ENCODE results near the gene CCDC106.

The CCDC106 gene

DNA sequence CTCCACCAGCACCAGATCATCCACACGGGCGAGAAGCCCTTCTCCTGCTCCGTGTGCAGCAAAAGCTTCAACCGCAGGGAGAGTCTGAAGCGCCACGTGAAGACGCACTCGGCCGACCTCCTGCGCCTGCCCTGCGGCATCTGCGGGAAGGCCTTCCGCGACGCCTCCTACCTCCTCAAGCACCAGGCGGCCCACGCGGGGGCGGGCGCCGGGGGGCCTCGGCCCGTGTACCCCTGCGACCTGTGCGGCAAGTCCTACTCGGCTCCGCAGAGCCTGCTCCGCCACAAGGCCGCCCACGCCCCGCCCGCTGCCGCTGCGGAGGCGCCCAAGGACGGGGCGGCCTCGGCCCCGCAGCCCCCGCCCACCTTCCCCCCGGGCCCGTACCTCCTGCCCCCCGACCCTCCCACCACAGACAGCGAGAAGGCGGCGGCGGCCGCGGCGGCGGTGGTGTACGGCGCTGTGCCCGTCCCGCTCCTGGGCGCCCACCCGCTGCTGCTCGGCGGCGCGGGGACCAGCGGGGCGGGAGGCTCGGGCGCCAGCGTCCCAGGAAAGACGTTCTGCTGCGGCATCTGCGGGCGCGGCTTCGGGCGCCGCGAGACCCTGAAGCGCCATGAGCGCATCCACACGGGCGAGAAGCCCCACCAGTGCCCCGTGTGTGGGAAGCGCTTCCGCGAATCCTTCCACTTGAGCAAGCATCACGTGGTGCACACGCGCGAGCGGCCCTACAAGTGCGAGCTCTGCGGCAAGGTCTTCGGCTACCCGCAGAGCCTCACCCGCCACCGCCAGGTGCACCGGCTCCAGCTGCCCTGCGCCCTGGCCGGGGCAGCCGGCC lies 33.1 kb upstream of the CCDC106 start:
- no peak for DNase-seq

DNA sequence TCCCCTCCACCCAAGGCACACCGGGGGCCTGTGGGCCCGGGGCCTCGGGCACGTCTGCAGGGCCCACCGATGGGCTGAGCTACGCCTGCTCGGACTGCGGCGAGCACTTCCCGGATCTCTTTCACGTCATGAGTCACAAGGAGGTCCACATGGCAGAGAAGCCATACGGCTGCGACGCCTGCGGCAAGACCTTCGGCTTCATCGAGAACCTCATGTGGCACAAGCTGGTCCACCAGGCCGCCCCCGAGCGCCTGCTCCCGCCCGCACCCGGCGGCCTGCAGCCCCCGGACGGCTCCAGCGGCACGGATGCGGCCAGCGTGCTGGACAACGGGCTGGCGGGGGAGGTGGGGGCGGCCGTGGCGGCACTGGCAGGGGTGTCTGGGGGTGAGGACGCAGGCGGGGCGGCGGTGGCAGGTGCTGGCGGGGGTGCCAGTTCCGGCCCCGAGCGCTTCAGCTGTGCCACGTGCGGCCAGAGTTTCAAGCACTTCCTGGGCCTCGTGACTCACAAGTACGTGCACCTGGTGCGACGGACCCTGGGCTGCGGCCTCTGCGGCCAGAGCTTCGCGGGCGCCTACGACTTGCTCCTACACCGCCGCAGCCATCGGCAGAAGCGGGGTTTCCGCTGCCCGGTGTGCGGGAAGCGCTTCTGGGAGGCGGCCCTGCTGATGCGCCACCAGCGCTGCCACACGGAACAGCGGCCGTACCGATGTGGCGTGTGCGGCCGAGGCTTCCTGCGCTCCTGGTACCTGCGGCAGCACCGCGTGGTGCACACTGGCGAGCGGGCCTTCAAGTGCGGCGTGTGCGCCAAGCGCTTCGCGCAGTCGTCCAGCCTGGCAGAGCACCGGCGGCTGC lies 32.2 kb upstream of the CCDC106 start:
- DNase-seq, result no peak

DNA sequence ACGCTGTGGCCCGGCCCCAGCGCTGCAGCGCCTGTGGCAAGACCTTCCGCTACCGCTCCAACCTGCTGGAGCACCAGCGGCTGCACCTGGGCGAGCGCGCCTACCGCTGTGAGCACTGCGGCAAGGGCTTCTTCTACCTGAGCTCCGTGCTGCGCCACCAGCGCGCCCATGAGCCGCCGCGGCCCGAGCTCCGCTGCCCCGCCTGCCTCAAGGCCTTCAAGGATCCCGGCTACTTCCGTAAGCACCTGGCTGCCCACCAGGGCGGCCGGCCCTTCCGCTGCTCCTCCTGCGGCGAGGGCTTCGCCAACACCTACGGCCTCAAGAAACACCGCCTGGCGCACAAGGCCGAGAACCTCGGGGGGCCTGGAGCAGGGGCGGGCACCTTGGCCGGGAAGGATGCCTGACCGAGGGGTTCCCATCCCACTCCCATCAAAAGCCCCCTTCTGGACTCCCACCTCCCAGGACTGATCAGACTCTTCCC lies 31.6 kb upstream of the CCDC106 start:
- DNase-seq, result no peak

DNA sequence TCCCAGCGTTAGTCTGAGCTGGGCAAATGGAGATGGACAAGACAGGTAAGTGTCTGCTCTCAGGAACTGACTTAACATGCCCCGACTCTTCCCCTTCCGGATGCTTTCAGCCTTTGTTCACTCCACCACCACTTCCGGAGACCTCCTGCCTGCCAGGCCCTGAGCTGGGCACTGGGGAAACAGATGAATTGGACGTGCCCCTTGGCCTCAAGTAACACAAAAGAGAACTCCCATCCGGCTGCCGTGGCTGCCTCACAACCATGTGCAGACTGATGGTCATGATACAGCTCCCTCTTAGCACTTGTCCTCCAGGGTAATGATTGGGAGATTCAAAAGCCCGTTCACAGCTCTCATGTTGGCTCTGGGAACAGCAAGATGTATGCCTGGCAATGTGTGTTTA lies 30.6 kb upstream of the CCDC106 start:
- no peak for DNase-seq

DNA sequence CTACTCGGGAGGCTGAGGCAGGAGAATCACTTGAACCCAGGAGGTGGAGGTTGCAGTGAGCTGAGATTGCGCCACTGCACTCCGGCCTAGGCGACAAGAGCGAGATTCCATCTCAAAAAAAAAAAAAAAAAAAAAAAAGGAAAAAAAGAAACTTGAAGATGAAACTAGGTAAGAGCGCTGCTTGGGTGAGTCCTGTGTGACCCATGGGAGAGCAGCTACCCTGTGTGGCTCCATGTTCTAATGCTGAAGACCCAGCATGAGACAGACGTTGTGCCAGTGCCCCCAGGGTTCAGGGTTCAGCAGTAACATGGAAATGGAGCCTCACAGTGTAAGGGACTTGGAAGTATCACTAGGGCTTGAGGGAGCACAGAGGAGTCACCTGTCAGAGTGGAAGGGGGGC lies 29.6 kb upstream of the CCDC106 start:
- no peak for DNase-seq

DNA sequence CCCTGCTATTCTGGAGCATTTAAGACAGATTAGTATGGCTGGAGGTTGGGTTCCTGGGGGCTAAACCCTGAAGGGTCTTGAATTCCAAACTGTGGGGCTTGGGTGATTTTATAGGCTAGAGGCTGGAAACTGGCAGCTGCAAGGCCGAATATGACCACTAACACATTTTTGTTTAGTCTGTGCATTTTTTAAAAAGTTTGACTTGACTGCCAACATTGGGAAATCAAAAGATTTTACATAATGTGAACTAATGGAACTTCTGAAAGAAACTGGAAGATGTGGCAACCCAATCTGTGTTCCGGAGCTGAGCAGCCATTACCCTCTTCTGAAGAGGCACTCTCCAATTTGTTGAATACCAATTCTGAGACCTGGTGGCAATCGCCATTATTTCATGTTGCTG lies 28.7 kb upstream of the CCDC106 start:
- no peak for DNase-seq

DNA sequence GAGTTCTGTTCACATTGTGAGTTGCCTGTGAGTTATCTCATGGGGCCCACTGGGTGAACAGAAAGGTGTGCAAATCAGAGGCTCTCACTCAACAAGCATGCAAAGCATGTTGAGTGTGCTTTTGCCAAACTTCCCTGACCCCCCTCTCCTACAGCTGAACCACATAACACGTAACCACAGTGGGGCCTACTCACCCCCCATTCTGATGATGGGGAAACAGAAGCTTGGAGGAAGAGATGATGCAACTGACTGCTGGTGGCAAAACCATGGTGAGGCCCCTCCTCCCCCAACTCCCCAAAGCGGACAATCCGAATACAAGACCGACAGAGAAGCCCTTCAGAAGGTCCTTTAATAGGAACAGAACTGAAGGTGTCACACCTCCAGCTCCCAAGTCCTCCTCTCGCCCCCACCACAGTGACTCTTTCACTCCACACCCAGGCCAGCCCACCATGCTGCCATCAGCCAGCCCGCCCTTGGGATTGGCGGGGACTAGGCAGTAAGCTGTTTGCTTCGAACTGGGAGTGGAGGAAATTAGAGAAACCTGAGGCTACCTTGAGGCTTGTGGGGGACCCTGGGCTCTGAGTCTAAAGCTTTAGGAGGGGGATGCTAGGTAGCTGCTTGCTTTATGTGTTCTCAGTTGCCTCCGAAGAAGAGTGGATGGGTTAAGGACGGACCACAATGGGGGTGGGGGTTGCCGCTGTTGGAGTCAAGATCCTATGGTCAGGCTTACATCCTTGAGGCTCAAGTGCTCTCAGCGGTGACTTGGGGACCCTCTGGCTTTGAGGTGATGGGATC lies 27.4 kb upstream of the CCDC106 start:
- no peak for DNase-seq

DNA sequence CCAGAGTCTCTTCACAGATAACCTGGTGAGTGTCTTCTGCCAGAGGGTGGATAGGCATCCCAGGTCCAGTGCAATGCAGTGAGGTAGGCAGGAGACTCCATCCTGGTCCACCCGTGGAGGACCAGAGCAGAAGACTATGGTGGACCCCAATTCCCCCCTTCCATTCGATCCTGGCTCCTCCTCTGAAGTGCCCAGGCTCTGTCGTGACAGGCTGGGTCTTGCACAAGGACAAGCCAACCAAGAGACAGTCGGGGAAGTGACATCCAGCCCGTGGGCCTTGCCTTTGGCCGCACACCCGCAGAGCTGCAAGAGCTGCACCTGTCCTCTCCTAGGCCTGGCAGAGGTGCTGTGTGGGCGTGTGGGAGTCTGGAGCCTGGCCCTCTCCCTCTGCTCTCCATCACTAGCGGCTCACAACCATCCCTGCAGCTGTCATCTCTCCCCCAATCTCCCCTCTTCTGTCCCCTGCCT lies 26.8 kb upstream of the CCDC106 start:
- DNase-seq, result no peak

DNA sequence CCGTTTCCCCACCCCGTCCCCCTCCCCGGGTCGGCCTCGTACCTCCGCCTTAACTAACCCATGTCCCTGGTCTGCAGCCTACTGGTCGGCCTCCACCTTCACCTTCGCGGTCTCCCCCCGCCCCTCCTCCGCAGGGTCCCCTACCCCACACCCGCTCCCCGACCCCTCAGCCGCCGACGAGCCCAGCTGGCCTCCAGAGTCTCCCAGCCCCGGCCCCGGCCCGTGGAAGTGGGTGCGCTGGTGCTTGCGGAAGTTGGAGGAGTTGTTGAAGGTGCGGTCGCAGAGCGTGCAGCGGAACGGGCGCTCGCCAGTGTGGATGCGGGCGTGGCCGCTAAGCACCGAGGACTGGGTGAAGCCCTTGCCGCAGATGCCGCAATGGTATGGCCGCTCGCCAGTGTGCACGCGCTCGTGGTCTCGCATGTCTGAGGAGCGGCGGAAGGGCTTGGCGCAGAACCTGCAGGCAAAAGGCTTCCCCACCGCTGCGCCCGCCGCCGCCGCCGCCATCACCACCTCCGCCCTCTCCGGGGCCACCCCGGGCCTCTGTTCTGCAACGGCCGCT lies 26.3 kb upstream of the CCDC106 start:
- DNase-seq, result no peak

DNA sequence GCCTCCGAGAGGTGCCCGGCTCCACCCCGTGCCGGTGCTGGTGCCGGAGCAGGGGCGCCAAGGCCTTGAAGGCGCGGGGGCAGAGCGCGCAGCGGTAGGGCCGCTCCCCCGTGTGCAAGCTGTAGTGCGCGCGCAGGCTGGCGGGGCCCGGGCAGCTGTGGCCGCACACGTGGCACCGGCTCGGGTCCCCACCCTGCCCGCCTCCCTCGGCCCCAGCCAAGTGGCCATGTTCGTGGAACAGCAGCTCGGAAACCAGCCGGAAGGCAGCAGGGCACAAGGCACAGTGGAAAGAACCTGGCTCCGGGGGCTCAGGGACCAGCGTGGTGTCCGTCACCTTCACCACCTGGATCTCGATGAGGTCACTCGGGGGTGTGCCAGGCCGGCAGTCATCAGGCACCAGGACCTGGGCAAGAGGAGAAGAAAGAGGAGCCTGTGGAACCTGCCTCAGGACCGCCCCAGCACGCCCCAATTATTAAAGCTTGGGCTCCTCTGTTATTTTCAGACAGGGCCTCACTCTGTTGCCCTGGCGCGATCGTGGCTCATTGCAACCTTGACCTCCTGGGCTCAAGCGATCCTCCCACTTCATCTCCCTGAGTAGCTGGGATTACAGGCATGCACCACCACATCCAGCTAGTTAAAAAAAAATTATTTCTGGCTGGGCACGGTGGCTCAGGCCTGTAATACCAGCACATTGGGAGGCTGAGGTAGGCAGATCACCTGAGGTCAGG lies 25.6 kb upstream of the CCDC106 start:
- no peak for DNase-seq

DNA sequence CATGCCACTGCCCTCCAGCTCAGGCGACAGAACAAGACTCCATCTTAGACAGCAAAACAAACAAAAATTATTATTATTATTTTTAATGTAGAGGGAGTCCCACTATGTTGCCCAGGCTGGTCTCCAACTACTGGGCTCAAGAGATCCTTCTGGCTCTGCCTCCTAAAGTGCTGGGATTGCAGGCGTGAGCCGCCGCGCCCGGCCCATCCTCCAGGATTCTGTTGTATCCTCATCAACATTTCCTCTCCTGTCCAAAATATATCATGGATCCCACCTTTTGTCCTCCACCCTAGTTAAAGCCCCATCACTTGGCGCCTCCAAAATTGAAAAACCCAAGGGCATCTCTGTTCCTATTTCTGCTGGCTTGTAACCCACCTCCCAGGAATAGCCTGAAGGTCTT lies 24.9 kb upstream of the CCDC106 start:
- no peak for DNase-seq

DNA sequence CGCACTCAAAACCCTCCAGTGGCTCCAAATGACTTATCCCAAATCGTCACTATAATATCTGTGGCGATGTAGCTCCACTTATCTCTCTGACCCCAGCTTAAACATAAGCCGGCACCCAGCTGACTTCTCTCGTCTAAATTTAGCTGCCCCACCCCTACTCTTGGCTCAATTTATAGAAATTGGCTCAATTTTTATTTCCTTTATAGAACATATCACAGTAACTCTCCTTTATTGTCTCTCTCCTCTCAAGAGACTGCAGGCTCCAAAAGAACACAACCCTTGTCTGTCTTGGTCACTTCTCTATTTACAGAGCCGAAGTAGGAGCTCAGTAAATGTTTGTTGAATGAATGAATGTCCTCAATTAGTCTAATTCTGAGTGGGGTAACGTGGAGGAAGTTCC lies 24.5 kb upstream of the CCDC106 start:
- no peak for DNase-seq

DNA sequence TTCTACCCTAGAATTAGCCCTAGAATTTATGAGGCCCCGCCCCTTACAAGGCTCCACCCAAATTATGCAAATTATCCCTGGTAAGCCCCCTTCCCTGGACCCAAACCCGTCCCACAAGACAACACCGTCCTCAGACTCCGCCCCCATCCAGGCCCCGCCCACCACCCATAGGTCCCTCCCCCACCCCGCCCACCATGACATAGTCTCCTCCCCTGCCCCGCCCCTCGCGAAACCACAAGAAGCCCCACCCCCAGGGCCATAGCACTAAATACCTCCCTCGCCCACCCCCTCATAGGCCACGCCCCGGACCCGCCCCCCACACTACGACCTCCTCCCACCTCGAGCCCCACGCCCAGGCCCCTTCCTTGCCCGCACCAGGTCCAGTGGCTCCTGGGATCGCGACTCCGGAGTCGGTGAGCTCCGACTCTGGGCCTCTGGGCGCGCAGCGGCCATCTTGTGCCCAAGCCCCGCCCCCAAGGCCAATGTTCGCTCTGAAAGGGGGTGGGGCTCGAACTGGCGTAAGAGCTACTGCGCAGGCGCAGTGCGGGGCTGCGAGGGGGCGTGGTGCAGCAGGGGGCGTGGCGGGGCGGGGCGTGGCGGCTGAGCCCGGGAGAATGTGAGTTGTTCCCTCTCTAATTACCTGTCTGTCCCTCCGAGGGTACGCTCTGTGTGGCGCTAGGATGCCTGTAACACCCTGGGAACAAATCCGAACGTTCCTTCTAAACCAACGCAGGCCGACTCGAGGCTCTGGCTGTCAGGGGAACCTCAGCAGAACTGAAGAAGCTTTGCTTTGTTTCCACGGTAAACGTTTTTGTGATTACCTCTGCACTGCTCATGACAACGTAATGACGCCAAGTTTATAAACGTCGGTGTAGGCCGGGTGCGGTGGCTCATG lies 23.7 kb upstream of the CCDC106 start, which contains the start of gene ZNF784:
Gene ZNF784 (minus strand): TSS at position 458 of the 895 bp plus-strand sequence. CDS start 5 bp downstream, at position 453.
- peak; percentile 96 for DNase-seq

DNA sequence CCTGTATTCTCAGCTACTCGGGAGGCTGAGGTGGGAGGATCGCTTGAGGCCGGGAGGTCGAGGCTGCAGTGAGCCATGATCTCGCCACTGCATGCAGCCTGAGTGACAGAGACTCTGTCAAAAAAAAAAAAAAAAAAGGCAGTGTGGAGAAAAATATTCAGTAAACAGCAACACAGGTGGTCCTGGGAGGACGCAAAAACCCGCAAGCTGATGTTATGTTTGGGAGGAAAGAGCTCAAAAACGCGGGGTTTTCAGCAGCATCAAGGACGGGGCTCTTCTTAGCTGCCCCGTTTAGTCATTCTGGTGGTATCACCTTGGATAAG lies 23.0 kb upstream of the CCDC106 start:
- no peak for DNase-seq

DNA sequence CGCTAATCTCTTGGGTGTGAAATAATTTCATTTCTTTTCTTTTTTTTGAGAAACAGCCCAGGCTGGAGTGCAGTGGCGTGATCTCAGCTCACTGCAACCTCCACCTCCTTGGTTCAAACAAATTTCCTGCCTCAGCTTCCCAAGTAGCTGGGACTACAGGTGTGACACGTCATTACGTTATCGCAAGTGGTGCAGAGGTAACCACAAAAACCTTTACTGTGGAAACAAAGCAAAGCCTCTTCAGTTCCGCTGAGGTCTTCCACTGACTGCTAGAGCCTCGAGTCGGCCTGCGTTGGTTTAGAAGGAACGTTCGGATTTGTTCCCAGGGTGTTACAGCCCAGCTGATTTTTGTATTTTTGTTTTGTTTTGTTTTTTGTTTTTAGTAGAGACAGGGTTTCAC lies 21.7 kb upstream of the CCDC106 start:
- peak; percentile 91 for DNase-seq

DNA sequence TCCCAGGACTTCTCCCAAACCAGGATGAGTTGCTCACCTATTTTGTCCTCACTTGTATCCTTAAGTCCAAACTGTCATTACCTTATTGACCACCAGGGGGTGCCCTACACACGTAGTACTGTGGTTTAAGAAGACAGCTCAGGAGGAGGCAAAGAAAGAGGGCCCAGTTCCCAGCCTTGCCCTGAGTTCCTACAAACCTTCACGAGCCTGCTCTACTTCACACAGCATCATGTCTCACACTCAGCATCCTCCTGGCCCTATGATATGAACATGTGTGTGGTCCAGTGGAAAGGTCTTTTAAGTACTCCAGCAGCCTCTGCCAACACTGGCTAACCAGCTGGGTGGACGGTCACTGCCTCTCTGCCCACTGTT lies 15.6 kb upstream of the CCDC106 start:
- DNase-seq, result peak; percentile 93

DNA sequence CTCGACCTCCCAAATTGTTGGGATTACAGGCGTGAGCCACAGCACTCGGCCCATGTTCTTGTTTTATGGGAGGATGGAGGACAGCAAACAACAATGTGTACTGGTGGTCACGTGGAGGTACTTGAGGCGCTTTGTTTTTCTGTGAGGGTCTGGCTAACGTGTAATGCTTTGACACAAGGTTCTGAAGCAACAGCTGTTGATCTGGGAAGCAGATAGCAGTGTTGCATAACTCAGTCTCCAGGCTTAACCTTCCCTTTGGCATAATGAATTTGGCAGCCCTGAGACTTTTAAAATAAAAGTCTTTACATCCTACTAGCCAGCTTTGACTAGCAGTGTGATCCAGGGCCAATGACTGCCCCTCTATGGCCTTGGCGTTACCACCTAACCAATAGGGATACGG lies 14.2 kb upstream of the CCDC106 start:
- DNase-seq, result no peak

DNA sequence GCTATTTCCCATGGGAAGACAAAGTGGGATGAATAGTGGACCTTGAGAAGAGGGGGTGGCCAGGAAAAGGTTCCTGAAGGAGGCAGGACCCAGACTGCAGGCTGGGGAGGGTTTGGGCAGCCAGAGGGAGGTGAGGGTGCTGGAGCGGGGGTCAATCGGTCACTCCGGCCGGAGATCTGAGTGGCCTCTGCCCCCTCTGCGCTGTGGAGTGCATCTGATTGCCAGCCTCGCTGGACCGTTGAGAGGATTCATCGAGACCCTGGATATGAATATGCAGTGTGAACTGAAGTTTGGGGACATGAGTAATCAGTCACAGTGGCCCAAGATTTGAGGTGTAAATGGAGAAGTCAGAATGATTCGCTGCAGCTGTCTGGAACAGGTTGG lies 12.7 kb upstream of the CCDC106 start:
- no peak for DNase-seq

DNA sequence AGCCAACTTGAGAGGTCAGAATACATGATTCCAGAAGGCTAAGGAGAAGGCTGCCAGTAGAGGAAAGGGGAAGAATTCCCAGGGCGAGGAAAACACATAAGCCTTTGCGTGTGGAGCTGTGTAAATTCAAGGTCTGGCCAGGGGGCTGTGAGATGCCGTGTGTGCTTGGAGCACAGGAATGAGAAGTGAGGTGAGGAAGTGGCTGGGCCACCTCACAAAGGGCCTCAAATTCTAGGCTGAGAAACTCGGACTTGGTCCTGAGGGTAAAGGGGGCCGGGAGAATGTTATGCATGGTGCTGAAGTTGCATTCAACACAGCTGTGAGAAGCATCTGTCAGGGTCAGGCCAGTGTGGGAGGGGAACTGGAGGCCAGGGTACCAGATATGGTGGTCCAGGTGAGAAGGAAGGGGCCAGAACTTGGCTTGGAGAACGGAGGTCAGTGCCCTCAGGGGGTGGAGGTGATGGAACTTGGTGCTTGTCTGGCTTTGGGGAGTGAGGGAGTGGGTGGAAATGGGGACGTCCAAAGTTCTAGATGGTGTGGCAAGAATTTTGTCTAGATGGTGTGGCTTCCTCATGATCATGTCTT lies 12.1 kb upstream of the CCDC106 start:
- DNase-seq, result no peak

DNA sequence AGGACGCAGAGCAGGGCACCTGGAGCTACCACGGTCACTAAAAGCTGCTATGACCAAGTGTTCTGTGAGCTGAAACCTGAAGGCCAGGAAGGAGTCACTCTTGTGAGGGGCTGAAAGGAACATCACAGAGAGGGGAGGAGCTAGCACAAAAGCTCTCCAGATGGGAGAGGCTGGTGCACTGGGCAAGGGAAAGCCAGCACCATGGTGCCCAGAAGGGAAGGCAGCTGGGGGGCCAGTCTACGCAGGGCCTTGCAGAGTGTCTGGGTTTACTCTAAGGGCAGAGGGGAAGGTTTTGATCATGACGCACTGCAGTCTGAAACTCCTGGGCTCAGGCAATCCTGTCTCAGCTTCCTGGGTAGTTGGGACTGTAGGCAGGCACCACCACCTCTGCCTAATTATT lies 11.3 kb upstream of the CCDC106 start:
- no peak for DNase-seq

DNA sequence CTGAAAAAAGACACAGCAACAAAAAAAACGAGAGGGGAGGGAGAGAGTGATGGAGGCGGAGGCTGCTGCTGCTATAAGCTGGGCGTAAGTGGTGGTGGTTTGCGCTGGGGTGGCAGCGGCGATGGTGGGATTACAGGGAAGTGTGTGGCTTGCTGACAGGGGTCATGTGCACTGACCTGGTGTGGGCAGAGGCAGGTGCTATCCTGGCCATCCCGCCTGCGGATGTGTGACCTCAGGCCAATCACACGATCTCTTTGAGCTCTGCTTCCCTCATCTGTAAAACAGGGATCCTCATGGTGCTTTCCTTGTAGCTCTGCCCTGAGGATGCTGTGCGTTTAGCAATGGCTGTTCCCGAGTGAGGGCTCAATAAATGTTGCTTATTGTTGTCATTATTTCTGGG lies 10.5 kb upstream of the CCDC106 start:
- no peak for DNase-seq

Data from activated CD4-positive, alpha-beta T cell treated with anti-CD3 and anti-CD28 coated beads, Interleukin-2, Interleukin-6, amounts not matched to agents 100 ng/mL and 50 ng/mL, durations not matched to agents 16 hours and 8 hours (primary cell).